ENCODE measurements around the gene MTSS2.

The MTSS2 gene

GRCh38 chr16:70664325-70665112 is 21.3 kb downstream of the MTSS2 start:
- Histone ChIP-seq H3K36me3 (ENCODE audit: insufficient read depth, low read length) (peaks cover 24% of the 10 kb centered on the region; the same call in 1 of the 2 replicates), H3K79me2 (ENCODE audit: control insufficient read depth, insufficient read depth, low read length, unreplicated experiment) (no peaks in the 10 kb centered on the region), H3K27me3 (ENCODE audit: insufficient read depth, low read length) (no peaks in the 10 kb centered on the region), H3K4me3 (ENCODE audit: low read depth, low read length) (no peak overlapping the region), H3K4me1 (ENCODE audit: control insufficient read depth, insufficient read depth, low read length, unreplicated experiment) (no peaks in the 10 kb centered on the region), H2AFZ (ENCODE audit: low read length, unreplicated experiment) (no peak overlapping the region), H3K27ac (ENCODE audit: low read depth, low read length) (no peak overlapping the region)

GRCh38 chr16:70663524-70664324 is 22.1 kb downstream of the MTSS2 start:
- no peak overlapping the region for H3K27ac ChIP-seq (ENCODE audit: low read depth, low read length)
- no peaks in the 10 kb centered on the region for H3K4me1 ChIP-seq (ENCODE audit: control insufficient read depth, insufficient read depth, low read length, unreplicated experiment)
- no peaks in the 10 kb centered on the region for H3K27me3 ChIP-seq (ENCODE audit: insufficient read depth, low read length)
- no peak overlapping the region for H2AFZ ChIP-seq (ENCODE audit: low read length, unreplicated experiment)
- no peaks in the 10 kb centered on the region for H3K79me2 ChIP-seq (ENCODE audit: control insufficient read depth, insufficient read depth, low read length, unreplicated experiment)
- no peak overlapping the region for H3K4me3 ChIP-seq (ENCODE audit: low read depth, low read length)
- peaks cover 19% of the 10 kb centered on the region; the same call in 1 of the 2 replicates for H3K36me3 ChIP-seq (ENCODE audit: insufficient read depth, low read length)

GRCh38 chr16:70662991-70663523 is 22.8 kb downstream of the MTSS2 start:
- H3K36me3 ChIP-seq (ENCODE audit: insufficient read depth, low read length): peaks cover 15% of the 10 kb centered on the region; the same call in 1 of the 2 replicates

GRCh38 chr16:70661918-70662641 is 23.8 kb downstream of the MTSS2 start:
- Histone ChIP-seq H3K27ac (ENCODE audit: low read depth, low read length) (no peak overlapping the region), H3K4me1 (ENCODE audit: control insufficient read depth, insufficient read depth, low read length, unreplicated experiment) (no peaks in the 10 kb centered on the region), H3K79me2 (ENCODE audit: control insufficient read depth, insufficient read depth, low read length, unreplicated experiment) (no peaks in the 10 kb centered on the region), H3K4me3 (ENCODE audit: low read depth, low read length) (no peak overlapping the region), H3K27me3 (ENCODE audit: insufficient read depth, low read length) (no peaks in the 10 kb centered on the region), H3K36me3 (ENCODE audit: insufficient read depth, low read length) (peaks cover 15% of the 10 kb centered on the region; the same call in 1 of the 2 replicates), H2AFZ (ENCODE audit: low read length, unreplicated experiment) (no peak overlapping the region)

More at GRCh38 chr16:70662991-70663523, 22.8 kb downstream of the MTSS2 start:
- Histone ChIP-seq H3K4me1 (ENCODE audit: control insufficient read depth, insufficient read depth, low read length, unreplicated experiment) (no peaks in the 10 kb centered on the region), H3K79me2 (ENCODE audit: control insufficient read depth, insufficient read depth, low read length, unreplicated experiment) (no peaks in the 10 kb centered on the region), H2AFZ (ENCODE audit: low read length, unreplicated experiment) (no peak overlapping the region), H3K27ac (ENCODE audit: low read depth, low read length) (no peak overlapping the region), H3K27me3 (ENCODE audit: insufficient read depth, low read length) (no peaks in the 10 kb centered on the region), H3K4me3 (ENCODE audit: low read depth, low read length) (no peak overlapping the region)

- peaks cover 10% of the 10 kb centered on the region; the same call in 1 of the 2 replicates for H3K36me3 ChIP-seq (ENCODE audit: insufficient read depth, low read length)
- H2AFZ ChIP-seq (ENCODE audit: low read length, unreplicated experiment): no peak overlapping the region
- no peaks in the 10 kb centered on the region for H3K4me1 ChIP-seq (ENCODE audit: control insufficient read depth, insufficient read depth, low read length, unreplicated experiment)
- H3K27me3 ChIP-seq (ENCODE audit: insufficient read depth, low read length): no peaks in the 10 kb centered on the region
- no peak overlapping the region for H3K4me3 ChIP-seq (ENCODE audit: low read depth, low read length)
- no peak overlapping the region for H3K27ac ChIP-seq (ENCODE audit: low read depth, low read length)
- no peaks in the 10 kb centered on the region for H3K79me2 ChIP-seq (ENCODE audit: control insufficient read depth, insufficient read depth, low read length, unreplicated experiment)
Measured at GRCh38 chr16:70661534-70661917, 24.3 kb downstream of the MTSS2 start.

- Histone ChIP-seq H3K4me3 (ENCODE audit: low read depth, low read length) (no peak overlapping the region), H3K4me1 (ENCODE audit: control insufficient read depth, insufficient read depth, low read length, unreplicated experiment) (no peaks in the 10 kb centered on the region), H3K79me2 (ENCODE audit: control insufficient read depth, insufficient read depth, low read length, unreplicated experiment) (no peaks in the 10 kb centered on the region), H3K27me3 (ENCODE audit: insufficient read depth, low read length) (no peaks in the 10 kb centered on the region), H3K36me3 (ENCODE audit: insufficient read depth, low read length) (peaks cover 3% of the 10 kb centered on the region; the same call in 1 of the 2 replicates), H2AFZ (ENCODE audit: low read length, unreplicated experiment) (no peak overlapping the region), H3K27ac (ENCODE audit: low read depth, low read length) (no peak overlapping the region)
Measured at GRCh38 chr16:70660672-70661350, 25.0 kb downstream of the MTSS2 start.

- H2AFZ ChIP-seq (ENCODE audit: low read length, unreplicated experiment): no peak overlapping the region
- H3K79me2 ChIP-seq (ENCODE audit: control insufficient read depth, insufficient read depth, low read length, unreplicated experiment): no peaks in the 10 kb centered on the region
- H3K36me3 ChIP-seq (ENCODE audit: insufficient read depth, low read length): peaks cover 2% of the 10 kb centered on the region; the same call in 1 of the 2 replicates
Measured at GRCh38 chr16:70659953-70660671, 25.7 kb downstream of the MTSS2 start.

GRCh38 chr16:70659546-70659945 is 26.3 kb downstream of the MTSS2 start:
- Histone ChIP-seq H3K4me1 (ENCODE audit: control insufficient read depth, insufficient read depth, low read length, unreplicated experiment) (no peaks in the 10 kb centered on the region), H3K79me2 (ENCODE audit: control insufficient read depth, insufficient read depth, low read length, unreplicated experiment) (no peaks in the 10 kb centered on the region), H3K4me3 (ENCODE audit: low read depth, low read length) (no peak overlapping the region), H3K36me3 (ENCODE audit: insufficient read depth, low read length) (peaks cover 2% of the 10 kb centered on the region; the same call in 1 of the 2 replicates), H3K27ac (ENCODE audit: low read depth, low read length) (no peak overlapping the region), H3K27me3 (ENCODE audit: insufficient read depth, low read length) (no peaks in the 10 kb centered on the region), H2AFZ (ENCODE audit: low read length, unreplicated experiment) (no peak overlapping the region)

More at GRCh38 chr16:70659953-70660671, 25.7 kb downstream of the MTSS2 start:
- Histone ChIP-seq H3K27me3 (ENCODE audit: insufficient read depth, low read length) (no peaks in the 10 kb centered on the region), H3K27ac (ENCODE audit: low read depth, low read length) (no peak overlapping the region), H3K4me3 (ENCODE audit: low read depth, low read length) (no peak overlapping the region), H3K4me1 (ENCODE audit: control insufficient read depth, insufficient read depth, low read length, unreplicated experiment) (no peaks in the 10 kb centered on the region)

- no peak overlapping the region for H2AFZ ChIP-seq (ENCODE audit: low read length, unreplicated experiment)
- no peaks in the 10 kb centered on the region for H3K79me2 ChIP-seq (ENCODE audit: control insufficient read depth, insufficient read depth, low read length, unreplicated experiment)
- no peak overlapping the region for H3K4me3 ChIP-seq (ENCODE audit: low read depth, low read length)
- no peak overlapping the region for H3K27ac ChIP-seq (ENCODE audit: low read depth, low read length)
- H3K4me1 ChIP-seq (ENCODE audit: control insufficient read depth, insufficient read depth, low read length, unreplicated experiment): peaks cover 5% of the 10 kb centered on the region
- no peaks in the 10 kb centered on the region for H3K27me3 ChIP-seq (ENCODE audit: insufficient read depth, low read length)
- no peaks in the 10 kb centered on the region for H3K36me3 ChIP-seq (ENCODE audit: insufficient read depth, low read length)
Measured at GRCh38 chr16:70658921-70659320, 26.9 kb downstream of the MTSS2 start.

Measured in ACC112 (cell line).